CD14-positive monocyte (primary cell): Measurements from ENCODE around the gene CLBA1. TPM values are rescaled to one million over a fixed set of nuclear protein-coding genes. Genes with fewer than 3 reads are reported as not detected.

Source experiments
- DNase-seq, 3 donors: peaks; one replicate each; pipeline ENCODE4 v3.0.0-alpha.2; 2011 to 2022
- H2AFZ ChIP-seq: 2 replicates; pipeline ENCODE4 v1.6.0; 2012; ENCODE audit warnings: mild to moderate bottlenecking, low read depth, low read length, inconsistent platforms; ENCODE audit not compliant: insufficient read depth, poor library complexity, severe bottlenecking
- H3K27ac ChIP-seq, 2 donors: 1 replicate in 1 of 2; 2 replicates in 1 of 2; pipeline ENCODE4 v1.5.1; 2012 to 2013; ENCODE audit warnings: low read length in 2 of 2, control low read depth in 1 of 2, inconsistent platforms in 1 of 2, low read depth in 1 of 2, mild to moderate bottlenecking in 1 of 2
- H3K27me3 ChIP-seq, 2 donors: one replicate each; pipeline versions ENCODE4 v1.6.0 to v1.6.1; 2011 to 2013; ENCODE audit warnings: low read length in 2 of 2; ENCODE audit not compliant: control insufficient read depth in 2 of 2, insufficient read depth in 2 of 2
- H3K36me3 ChIP-seq, 2 donors: replicated peaks in 1 of 2; 1 replicate in 1 of 2; 2 replicates in 1 of 2; pipeline versions ENCODE4 v1.5.1 to v1.6.1; 2012 to 2013; ENCODE audit warnings: low read length in 2 of 2, control low read depth in 1 of 2, inconsistent platforms in 1 of 2, mild to moderate bottlenecking in 1 of 2; ENCODE audit not compliant: insufficient read depth in 2 of 2, control insufficient read depth in 1 of 2
- H3K4me1 ChIP-seq, 2 donors: 1 replicate in 1 of 2; 2 replicates in 1 of 2; pipeline versions ENCODE4 v1.5.1 to v1.6.1; 2012 to 2013; ENCODE audit warnings: low read length in 2 of 2, control low read depth in 1 of 2, inconsistent platforms in 1 of 2, mild to moderate bottlenecking in 1 of 2, moderate library complexity in 1 of 2; ENCODE audit not compliant: insufficient read depth in 2 of 2, control insufficient read depth in 1 of 2
- H3K4me2 ChIP-seq: replicated peaks from 2 replicates; pipeline ENCODE3; 2012; ENCODE audit warnings: low read length, moderate library complexity, mild to moderate bottlenecking; ENCODE audit not compliant: poor library complexity, severe bottlenecking; ENCODE audit errors: extremely low read depth
- H3K4me3 ChIP-seq, 3 experiments: fragments of 200-600 bp in 1 of 3; sonication (generic) in 1 of 3; replicated peaks in 1 of 3; 1 replicate in 2 of 3; 2 replicates in 1 of 3; pipeline ENCODE4 v1.5.1; 2011 to 2013; ENCODE audit warnings: low read length in 3 of 3, mild to moderate bottlenecking in 3 of 3, control low read depth in 2 of 3, low read depth in 2 of 3, inconsistent platforms in 1 of 3, moderate library complexity in 1 of 3
- H3K79me2 ChIP-seq: 2 replicates; pipeline ENCODE4 v1.6.0; 2012; ENCODE audit warnings: mild to moderate bottlenecking, control low read depth, inconsistent platforms, low read length, moderate library complexity; ENCODE audit not compliant: insufficient read depth
- H3K9ac ChIP-seq: 2 replicates; pipeline ENCODE4 v1.6.0; 2017; ENCODE audit warnings: low read length, mild to moderate bottlenecking; ENCODE audit not compliant: insufficient read depth, poor library complexity, severe bottlenecking
- H3K9me3 ChIP-seq, 2 donors: replicated peaks in 1 of 2; 1 replicate in 1 of 2; 2 replicates in 1 of 2; pipeline versions ENCODE4 v1.5.1 to v1.6.1; 2012 to 2013; ENCODE audit warnings: low read length in 2 of 2, control low read depth in 1 of 2; ENCODE audit not compliant: control insufficient read depth in 1 of 2, insufficient read depth in 1 of 2
- H4K20me1 ChIP-seq: 2 replicates; pipeline ENCODE4 v1.6.0; 2012; ENCODE audit warnings: mild to moderate bottlenecking, low read length, control low read depth, moderate library complexity; ENCODE audit not compliant: insufficient read depth
- H3K27ac Mint-ChIP-seq, 7 donors: one replicate each; pipeline ENCODE4 v1.8.0; 2020; ENCODE audit warnings: mild to moderate bottlenecking in 7 of 7, mixed read lengths in 7 of 7, moderate library complexity in 6 of 7, inconsistent platforms in 2 of 7
- H3K27me3 Mint-ChIP-seq, 3 donors: one replicate each; pipeline ENCODE4 v1.8.0; 2021 to 2022; ENCODE audit warnings: low read depth in 3 of 3, mild to moderate bottlenecking in 3 of 3, mixed read lengths in 3 of 3, moderate library complexity in 3 of 3, inconsistent platforms in 1 of 3
- H3K36me3 Mint-ChIP-seq, 2 donors: one replicate each; pipeline ENCODE4 v1.8.0; 2020; ENCODE audit warnings: mixed read lengths in 2 of 2, inconsistent platforms in 1 of 2, mild to moderate bottlenecking in 1 of 2
- H3K4me1 Mint-ChIP-seq: one replicate; pipeline ENCODE4 v1.8.0; 2020; ENCODE audit warnings: mild to moderate bottlenecking, mixed read lengths
- H3K4me3 Mint-ChIP-seq, 2 donors: one replicate each; pipeline ENCODE4 v1.8.0; 2020; ENCODE audit warnings: mild to moderate bottlenecking in 2 of 2, mixed read lengths in 2 of 2, moderate library complexity in 1 of 2
- H3K9me3 Mint-ChIP-seq, 7 donors: one replicate each; pipeline ENCODE4 v1.8.0; 2020 to 2022; ENCODE audit warnings: mixed read lengths in 7 of 7, mild to moderate bottlenecking in 6 of 7, moderate library complexity in 6 of 7, inconsistent platforms in 2 of 7
- WGBS: methylation state at CpG from one replicate; pipeline ENCODE4 v1.1.5; 2013; ENCODE audit warnings: missing lambda C conversion rate; ENCODE audit not compliant: insufficient coverage; 5-methylcytosine and 5-hydroxymethylcytosine counted together
- intact Hi-C, 2 donors: fragments of 100-400 bp; cut with micrococcal nuclease; formaldehyde crosslinking; loops; one replicate each; pipeline versions ENCODE4 v1.15.0 to v1.15.1; 2023
- polyA plus RNA-seq, 3 donors: library from polyadenylated mRNA; depleted of rRNA in 1 of 3; unstranded in 2 of 3; stranded (reverse) in 1 of 3; fragments of 300-500 nt in 2 of 3; fragments of >200 nt in 1 of 3; fragmentation: Illumina TruSeq in 2 of 3; gene quantifications; 1 replicate in 2 of 3; 2 replicates in 1 of 3; pipeline ENCODE4 v1.2.3, GENCODE V29; 2012 to 2021
- TF ChIP-seq, protein P1 (sequence below): fragments of 200-600 bp; IDR thresholded peaks from one replicate; pipeline ENCODE4 v1.8.0; 2022; ENCODE audit warnings: antibody characterized with exemption, mild to moderate bottlenecking

CLBA1 gene
- polyA plus RNA-seq, 3 donors, result 0.62 to 0.76 (median 0.63) TPM

DNA sequence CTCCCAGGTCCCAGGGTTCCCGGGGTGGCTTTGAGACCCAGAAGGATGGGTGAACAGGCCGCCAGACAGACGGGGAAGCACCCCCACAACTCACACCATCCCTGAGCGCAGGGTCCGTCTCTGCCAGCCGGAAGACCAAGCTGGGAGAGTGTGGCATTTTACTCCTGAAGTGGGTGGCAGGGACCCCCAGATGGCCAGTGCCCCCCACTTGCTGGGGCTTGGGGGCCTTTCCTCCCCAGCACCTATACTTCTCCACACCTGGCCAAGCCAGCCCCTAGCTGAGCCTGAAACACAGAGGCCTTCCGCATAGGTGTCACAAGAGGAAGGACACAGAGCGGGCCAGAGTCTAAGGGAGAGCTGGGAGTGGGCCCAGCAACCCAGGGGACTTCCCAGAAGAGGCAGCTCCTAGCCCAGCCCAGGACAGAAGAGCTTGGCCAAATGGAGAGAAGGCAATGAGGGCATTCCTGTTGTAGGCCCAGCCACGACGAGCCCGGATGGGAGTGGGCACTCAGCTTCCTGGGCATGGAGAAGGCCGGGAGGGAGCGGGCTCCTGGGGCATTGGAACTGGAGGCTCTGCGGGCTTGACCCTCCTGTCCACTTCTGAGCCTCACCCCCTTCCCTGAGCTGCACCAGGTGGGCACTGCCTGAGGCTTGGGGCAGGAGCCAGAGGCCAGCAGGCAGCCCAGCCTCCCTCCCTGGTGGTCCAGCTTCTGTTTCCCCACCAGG is 10.8 kb upstream of the CLBA1 start:
- intact Hi-C loops, result loop anchor here in 1 of 2 donors (5.0 kb wide), 3 partner anchors 42 to 207 kb away; partner anchors contain the start of gene NUDT14
- peaks cover 5 to 24% of the 10 kb centered on the region in 2 donors for H3K4me1 ChIP-seq
- DNase-seq, result peak in 1 of 3 donors; percentile 3

DNA sequence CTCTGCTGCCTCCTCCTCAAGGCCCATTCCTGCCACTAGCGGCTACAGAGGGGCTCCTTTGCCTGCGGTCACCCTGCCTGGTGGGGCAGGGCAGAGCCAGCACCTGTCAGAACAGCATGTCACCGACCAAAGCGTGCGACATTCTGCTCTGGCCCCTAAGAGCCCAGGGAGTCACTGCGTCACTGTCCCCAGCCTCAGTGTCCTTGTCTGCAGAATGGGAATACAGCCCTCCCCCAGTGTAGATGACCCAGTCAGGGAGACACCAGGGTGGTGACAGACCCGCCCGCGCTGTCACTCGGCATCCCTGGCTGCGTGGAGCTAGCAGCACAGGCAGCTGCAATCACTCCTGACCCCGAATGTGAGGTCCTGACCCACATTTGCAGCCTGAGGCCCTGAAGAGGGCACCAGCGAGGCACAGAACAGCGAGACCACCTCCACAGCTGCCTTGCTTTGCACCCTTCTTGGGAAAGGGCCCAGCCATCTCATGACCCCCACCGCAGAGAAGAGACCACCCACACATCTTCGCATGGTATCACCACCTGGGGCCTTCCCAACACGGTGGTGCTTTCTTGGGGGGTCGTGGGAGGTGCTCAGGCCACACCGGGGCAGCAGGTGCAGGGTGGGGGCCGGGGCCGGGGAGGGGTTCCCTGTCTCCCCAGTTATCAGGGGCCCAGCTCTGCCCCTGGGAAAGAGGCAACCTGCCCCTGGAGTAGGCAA is 9.9 kb upstream of the CLBA1 start:
- peak overlapping the region in 2 of 7 donors; percentile 46 to 58 for H3K27ac Mint-ChIP-seq
- peaks cover 5 to 24% of the 10 kb centered on the region in 2 donors for H3K4me1 ChIP-seq
- no peak overlapping the region for H3K4me2 ChIP-seq

More for the DNA sequence above, 10.8 kb upstream of the CLBA1 start:
- Histone ChIP-seq H3K9ac (no peak overlapping the region), H2AFZ (no peak overlapping the region), H3K36me3 (no peaks in the 10 kb centered on the region), H3K27me3 (peaks cover 10 to 32% of the 10 kb centered on the region in 2 donors), H3K4me3 (no peak overlapping the region), H3K79me2 (no peaks in the 10 kb centered on the region), H3K27ac (no peak overlapping the region), H4K20me1 (no peaks in the 10 kb centered on the region), H3K4me2 (no peak overlapping the region), H3K9me3 (no peaks in the 10 kb centered on the region)
- Mint-ChIP-seq H3K27ac (no peak overlapping the region), H3K4me3 (no peak overlapping the region), H3K36me3 (peaks cover 2 to 3% of the 10 kb centered on the region in 2 donors), H3K9me3 (peaks cover 0 to 14% (median 3%) of the 10 kb centered on the region in 7 donors), H3K4me1 (peaks cover 17% of the 10 kb centered on the region), H3K27me3 (peaks cover 34 to 37% (median 36%) of the 10 kb centered on the region in 3 donors)
- 98% methylated on average over 8 of the region's 14 CpGs for WGBS
- TF ChIP-seq, protein P1, sequence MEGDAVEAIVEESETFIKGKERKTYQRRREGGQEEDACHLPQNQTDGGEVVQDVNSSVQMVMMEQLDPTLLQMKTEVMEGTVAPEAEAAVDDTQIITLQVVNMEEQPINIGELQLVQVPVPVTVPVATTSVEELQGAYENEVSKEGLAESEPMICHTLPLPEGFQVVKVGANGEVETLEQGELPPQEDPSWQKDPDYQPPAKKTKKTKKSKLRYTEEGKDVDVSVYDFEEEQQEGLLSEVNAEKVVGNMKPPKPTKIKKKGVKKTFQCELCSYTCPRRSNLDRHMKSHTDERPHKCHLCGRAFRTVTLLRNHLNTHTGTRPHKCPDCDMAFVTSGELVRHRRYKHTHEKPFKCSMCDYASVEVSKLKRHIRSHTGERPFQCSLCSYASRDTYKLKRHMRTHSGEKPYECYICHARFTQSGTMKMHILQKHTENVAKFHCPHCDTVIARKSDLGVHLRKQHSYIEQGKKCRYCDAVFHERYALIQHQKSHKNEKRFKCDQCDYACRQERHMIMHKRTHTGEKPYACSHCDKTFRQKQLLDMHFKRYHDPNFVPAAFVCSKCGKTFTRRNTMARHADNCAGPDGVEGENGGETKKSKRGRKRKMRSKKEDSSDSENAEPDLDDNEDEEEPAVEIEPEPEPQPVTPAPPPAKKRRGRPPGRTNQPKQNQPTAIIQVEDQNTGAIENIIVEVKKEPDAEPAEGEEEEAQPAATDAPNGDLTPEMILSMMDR, result no peak

More for the DNA sequence above, 9.9 kb upstream of the CLBA1 start:
- Histone ChIP-seq H3K9ac (no peak overlapping the region), H3K9me3 (no peaks in the 10 kb centered on the region), H3K36me3 (no peaks in the 10 kb centered on the region), H2AFZ (no peak overlapping the region), H3K27ac (no peak overlapping the region), H3K27me3 (peaks cover 10 to 34% of the 10 kb centered on the region in 2 donors), H4K20me1 (no peaks in the 10 kb centered on the region), H3K79me2 (no peaks in the 10 kb centered on the region), H3K4me3 (no peak overlapping the region)
- peaks cover 37 to 43% (median 38%) of the 10 kb centered on the region in 3 donors for H3K27me3 Mint-ChIP-seq
- H3K4me1 Mint-ChIP-seq, result peaks cover 17% of the 10 kb centered on the region
- peak in 1 of 3 donors; percentile 8 for DNase-seq
- H3K4me3 Mint-ChIP-seq, result peak overlapping the region in 1 of 2 donors; percentile 59
- intact Hi-C loops, result loop anchor here (1.0 to 5.0 kb wide), 4 partner anchors 42 to 207 kb away; partner anchors contain the start of gene NUDT14 (in 1 of the 2)
- TF ChIP-seq, protein P1, result no peak
- H3K9me3 Mint-ChIP-seq, result peaks cover 0 to 14% (median 3%) of the 10 kb centered on the region in 7 donors
- WGBS, result 49% methylated on average over 20 of the region's 21 CpGs
- H3K36me3 Mint-ChIP-seq, result peaks cover 2 to 3% of the 10 kb centered on the region in 2 donors
